HuH-7 (cell line): ENCODE results near the gene ACOX1.
"Not testable (repeated sequence)": the region's sequence is repeated elsewhere in the genome, so short reads cannot be mapped to it uniquely, and the experiment has no call there.

Source experiments
- DNase-seq: peaks from one replicate; pipeline ENCODE4 v3.0.0; 2011; ENCODE audit warnings: low spot score

Gene ACOX1

DNA sequence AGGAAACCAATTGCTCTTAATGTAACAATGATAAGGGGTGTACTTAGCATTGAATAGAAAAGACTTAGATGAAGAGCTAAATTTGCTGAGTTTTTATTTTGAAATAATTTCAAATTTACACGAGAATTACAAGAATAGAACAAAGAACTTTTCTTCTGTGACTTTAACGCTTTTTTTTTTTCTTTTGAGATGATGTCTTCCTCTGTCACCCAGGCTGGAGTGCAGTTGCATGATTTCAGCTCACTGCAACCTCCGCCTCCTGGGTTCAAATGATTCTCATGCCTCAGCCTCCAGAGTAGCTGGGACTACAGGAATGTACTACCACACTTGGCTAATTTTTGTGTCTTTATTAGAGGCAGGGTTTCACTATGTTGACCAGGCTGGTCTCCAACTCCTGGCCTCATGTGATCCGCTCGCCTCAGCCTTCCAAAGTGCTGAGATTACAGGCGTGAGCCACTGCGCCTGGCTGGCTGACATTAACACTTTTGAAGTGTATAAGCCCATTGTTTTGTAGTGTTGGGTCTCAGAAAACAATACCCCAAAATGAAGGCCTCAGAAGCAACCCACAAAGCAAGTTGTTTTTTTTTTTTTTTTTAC, 2.2 kb upstream of the ACOX1 start:
- no peak for DNase-seq

DNA sequence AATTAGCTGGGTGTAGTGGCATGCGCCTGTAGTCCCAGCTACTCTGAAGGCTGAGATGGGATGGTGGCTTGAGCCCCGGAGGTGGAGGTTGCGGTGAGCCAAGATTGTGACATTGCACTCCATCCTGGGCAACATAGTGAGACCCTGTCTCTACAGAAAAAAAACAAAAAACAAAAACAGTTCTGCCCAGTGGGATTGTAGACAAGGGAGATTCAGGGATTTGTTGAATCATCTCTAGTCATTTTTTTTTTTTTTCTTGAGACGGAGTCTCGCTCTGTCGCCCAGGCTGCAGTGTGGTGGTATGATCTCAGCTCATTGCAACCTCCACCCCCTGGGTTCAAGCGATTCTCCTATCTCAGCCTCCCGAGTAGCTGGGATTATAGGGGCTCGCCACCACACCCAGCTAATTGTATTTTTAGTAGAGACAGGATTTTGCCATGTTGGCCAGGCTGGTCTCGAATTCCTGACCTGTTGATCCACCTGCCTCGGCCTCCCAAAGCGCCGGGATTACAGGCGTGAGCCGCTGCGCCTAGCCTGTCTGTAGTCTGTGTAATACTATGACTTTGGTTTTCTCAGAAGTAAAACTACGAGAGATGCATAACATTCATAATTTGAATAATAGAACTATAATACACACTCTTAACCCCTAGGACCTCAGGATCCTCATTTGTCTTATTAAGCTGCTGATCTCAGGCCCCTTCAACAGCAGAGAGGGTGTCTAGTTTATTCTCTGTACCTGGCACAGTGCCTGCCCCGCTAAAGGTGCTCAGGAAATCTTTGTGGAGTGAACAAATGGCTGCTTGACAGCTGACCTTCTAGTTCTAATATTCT, 1.4 kb upstream of the ACOX1 start:
- DNase-seq = no peak

DNA sequence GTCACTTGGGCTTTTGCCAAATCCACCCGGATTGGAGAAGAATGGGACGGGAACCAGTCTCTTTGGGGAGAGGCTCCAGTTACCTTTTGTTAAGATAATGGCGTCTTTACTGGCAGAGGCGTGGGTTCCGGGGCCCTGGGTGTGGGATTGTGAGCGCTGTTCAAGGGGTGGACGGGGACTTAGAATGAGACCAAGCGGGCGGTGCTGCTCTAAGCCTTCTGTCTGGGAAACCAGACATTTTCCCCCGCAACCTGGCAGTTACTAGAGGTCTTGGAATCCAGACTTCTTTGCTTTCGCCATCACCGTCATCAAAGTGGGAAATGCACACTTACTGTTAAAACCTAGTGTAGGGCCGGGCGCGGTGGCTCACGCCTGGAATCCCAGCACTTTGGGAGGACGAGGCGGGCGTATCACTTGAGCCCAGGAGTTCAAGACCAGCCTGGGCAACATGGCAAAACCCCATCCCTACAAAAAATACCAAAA, 780 bp upstream of the ACOX1 start:
- DNase-seq = no peak

DNA sequence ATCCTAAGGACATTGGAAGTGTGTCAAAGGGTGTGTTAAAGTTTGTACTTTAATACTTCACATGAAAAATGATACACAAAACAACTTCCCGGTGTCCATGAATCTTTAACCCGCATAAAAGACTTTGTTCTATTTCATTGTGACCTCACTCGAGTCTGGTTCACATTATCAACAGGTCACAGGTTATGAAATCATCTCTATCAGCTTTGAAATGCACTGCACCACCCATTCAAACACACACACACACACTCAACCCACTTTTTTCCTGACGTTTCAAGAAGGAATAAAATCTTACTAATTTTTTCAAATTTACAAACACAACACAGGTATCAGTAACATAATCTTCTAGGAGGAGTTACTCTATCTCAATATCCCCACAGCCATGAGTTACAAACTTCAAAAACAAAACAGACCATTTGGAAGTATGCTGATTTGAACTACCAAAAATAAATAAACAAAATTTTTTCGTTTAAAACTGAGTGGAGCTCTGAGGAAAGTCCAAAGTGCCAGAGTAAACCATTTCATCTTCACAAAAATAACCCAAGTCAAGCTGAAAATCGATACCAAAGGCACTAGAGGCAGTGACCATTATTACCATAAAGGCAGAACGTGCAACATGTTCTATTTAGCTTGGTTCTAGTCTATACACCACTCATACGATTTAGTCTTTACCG, 2.7 kb downstream of the ACOX1 start:
- DNase-seq = no peak

DNA sequence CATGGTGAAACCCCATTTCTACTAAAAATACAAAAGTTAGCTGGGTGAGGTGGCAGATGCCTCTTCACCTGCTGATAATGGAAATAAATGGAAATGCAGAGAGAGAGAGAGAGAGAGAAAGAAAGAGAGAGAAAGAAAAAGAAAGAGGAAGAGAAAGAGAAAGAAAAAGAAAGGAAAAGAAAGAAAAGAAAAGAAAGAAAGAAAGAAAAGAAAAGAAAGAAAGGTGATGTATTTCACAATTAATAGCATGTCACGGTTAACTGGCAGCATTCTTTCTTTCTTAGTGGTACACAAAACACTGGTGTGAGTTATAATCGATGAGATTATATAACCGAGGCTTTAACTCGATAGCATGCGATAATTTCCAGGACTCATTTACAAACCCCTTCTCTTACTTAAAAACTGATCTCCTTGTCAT, 3.2 kb downstream of the ACOX1 start:
- no peak for DNase-seq

DNA sequence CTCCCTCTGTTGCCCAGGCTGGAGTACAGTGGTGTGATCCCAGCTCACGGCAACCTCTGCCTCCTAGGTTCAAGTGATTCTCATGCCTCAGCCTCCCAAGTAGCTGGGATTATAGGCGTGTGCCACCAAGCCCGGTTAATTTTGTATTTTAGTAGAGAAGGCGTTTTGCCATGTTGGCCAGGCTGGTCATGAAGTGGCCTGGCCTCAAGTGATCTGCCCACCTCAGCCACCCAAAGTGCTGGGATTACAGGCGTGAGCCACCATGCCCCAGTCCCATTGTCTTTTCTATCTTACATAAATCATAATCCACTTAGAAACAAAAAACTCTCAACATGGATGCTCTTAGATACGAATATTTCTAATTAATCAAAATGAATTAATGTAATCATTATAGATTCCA, 3.8 kb downstream of the ACOX1 start:
- not testable (repeated sequence) for DNase-seq

DNA sequence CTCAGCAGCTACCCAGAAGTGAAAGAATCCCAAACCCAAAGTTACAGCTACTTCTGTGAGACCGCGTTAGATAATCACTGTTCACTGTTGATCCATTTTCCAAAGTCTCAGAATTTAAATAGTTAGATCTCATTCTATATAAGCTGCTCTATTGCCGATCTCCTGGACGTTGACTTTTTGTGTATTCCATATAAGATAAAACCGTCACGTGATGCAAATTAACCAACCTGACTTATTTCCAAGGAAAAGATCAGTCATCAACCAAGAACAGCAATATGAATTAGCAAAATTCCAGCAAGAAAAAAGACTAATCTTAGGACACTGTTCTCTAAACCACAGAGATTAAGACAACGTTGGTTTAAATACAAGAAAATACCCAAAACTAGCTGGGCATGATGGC, 8.3 kb downstream of the ACOX1 start:
- no peak for DNase-seq

DNA sequence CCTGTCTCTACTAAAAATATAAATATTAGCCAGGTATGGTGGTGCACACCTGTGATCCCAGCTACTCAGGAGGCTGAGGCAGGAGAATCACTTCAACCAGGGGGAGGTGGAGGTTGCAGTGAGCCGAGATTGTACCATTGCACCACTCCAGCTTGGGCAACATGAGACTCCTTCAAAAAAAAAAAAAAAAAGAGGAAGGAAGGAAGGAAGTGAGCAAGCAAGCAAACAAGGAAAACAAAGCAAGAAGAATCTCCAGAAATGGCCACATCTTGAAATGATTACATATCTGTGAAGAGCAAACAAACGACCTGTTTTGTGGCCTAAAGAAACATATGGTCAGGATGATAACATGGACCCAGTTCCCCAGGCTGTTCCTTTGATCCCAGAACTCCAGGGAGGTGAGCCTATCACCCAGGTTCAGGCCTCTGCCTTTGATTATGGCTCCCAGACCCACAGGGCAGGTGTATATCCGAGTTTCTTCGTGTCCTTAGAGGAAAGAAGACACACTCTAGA, 8.9 kb downstream of the ACOX1 start:
- no peak for DNase-seq

DNA sequence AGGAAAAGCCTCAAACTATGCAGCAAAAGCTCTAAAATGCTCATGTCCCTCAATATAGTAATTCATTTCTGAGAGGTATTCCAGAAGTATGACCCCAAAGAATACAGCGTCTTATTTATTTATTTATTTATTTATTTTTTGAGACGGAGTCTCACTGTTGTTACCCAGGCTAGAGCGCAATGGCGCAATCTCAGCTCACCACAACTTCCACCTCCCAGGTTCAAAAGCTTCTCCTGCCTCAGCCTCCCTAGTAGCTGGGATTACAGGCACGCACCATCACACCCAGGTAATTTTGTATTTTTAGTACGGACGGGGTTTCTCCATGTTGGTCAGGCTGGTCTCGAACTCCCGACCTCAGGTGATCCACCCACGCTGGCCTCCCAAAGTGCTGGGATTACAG, 9.9 kb downstream of the ACOX1 start:
- not testable (repeated sequence) for DNase-seq

DNA sequence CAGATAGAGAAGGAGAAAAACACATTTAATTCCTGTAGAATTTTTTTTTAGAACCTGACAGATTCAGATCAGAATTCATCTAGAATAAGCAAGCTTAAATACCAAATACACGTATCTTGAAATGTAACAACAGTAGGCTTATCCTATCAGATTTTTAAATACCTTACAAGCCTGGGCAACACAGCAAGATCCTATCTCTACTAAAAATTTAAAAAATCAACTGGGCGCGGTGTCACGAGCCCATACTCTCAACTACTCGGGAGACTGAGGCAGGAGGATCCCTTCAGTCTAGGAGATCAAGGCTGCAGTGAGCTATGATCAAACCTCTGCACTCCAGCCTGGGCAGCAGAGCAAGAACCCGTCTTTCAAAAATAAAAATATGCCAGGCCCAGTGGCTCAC, 13.5 kb downstream of the ACOX1 start:
- no peak for DNase-seq

DNA sequence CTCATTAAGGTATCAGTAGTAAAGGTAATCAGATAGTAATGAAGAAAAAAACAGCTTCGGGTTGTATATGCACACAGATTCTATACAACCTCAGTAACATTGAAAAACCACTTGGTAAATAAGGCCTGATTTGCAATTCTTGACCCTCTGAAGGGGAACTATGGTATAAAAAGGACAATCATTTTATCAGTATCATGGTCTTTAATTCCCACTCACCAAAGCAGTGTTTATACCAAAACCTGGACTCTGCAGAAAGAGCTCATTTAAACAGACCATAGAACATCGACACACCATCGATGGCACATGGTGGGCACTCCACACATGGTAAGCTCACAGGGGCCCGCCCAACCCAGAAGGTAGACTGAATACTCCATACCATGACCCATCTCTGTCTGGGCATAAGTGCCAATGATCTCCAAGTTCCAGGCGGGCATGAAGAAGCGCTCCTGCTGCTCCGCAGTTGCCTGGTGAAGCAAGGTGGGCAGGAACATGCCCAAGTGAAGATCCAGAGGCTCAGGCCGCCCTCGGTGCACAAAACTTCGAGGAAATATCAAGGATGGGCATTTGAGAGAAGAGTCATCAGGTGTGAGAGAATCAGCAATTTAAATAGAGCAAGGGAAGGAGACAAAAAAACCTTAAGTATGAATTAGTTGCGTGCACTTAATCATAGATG, 19.0 kb downstream of the ACOX1 start:
- no peak for DNase-seq

DNA sequence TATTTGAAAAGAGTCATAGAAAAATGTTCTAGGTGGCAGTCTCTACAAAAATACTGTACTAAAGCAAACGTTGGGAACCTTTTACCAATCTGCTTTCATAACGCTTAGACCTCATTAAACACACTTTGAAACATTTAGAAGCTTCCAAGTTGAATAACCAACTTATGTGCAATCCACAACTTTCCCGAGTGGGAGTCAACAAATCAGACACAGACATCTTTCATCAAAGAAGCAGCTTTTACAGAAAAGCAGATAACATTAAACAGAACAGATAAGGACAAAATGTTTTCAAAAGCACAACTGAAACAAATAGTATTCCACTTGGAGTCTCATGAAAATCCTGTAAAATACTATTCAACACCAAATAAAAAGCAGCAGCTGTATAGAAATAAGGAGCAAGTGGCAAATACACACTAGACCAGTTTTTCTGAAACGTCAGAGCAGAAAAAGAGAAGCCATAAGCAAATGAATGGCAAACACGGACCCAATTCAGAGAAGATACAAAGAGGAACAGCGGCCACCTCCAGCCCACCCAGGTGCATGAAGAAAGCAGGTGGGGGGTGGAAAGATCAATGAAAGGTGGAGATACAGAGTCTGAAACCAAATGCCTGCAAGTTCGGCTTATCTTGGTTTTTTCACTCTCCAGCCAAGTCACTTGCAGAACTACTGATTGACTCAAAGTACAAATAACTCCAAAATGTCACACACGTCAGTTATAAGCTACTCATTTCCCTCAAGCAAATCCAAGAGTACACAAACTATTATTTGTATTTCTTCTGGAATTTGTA, 19.7 kb downstream of the ACOX1 start:
- DNase-seq = peak; percentile 28

DNA sequence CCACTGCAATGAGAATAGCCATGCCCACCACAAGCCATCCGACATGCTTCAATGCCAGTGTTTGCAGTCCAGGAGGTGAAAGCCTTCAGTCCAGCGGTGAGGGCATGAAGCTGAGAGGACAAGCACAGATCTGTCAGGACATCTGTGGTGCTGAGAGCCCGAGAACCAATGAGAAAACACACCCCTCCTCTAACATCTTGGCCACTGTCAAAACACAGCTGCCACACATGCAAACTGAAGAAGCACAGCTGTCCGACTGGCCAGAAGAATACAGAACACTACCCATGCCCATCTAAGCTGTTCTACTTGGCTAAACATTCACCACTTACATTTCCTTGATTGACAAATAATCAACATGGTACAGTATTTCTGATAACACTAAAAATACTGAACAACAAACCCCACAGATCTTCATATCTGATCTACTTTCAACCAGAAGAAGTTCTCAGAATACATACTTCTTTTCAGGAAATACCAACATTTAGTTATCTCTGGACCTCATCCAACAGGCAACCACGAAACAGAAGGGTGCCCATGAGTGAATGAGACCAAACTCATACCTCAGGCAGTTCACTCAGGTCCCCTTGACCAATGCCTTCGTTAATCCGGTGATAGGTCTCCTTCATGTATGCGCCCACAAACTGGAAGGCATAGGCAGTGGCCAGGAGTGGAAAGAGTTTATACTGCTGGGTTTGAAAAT, 28.0 kb downstream of the ACOX1 start:
- DNase-seq = no peak

DNA sequence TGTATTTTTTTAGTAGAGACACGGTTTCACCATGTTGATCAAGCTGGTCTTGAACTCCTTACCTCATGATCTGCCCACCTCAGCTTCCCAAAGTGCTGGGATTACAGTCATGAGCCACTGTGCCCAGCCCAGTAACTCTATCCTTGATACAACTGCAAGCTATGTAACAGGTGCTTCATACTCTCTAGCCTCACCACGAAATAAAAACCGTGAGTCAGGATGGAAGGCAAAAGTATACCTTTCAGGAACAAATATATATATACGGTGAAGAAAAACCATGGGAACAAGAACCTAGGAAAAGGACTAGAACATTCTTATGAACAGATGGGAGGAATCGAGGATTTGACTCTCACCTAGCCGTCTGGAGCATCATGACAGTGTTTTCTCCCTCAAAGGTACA, 28.5 kb downstream of the ACOX1 start:
- no peak for DNase-seq

DNA sequence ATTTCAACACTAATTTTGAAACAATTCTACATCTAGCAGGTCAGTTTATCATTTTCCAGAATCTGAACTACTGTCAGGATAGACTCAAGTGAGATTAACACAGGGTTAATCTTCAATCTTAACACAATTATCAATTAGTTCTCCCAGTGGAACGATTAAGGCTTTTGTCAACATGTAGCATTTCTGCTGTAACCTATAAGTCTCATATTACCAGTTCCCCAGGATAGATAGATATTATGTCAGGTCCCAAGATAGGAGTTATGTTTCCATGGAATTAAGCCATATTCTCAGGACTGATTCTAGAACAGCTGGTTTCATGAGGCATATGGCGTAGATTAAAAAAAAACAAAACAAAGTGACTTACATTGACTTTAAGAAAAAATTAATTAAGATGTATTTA, 33.8 kb downstream of the ACOX1 start:
- no peak for DNase-seq

DNA sequence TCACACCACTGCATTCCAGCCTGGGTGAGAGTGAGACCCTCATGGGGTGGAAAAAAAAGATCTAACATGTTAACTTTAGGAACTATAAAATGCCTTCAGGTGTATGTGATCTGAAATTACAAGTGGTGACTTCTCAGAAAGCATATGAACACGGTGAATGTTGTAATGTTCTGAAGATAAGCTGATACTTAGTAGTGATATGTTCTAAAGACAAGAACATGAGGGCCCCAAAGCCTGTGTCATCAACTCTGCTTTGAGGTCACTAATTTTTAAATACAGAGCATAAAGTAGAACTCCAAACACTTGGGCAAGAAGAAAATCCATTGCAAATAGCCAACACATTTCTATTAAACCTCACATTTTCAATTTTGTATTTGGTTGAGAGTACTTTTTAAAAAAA, 35.5 kb downstream of the ACOX1 start:
- no peak for DNase-seq

DNA sequence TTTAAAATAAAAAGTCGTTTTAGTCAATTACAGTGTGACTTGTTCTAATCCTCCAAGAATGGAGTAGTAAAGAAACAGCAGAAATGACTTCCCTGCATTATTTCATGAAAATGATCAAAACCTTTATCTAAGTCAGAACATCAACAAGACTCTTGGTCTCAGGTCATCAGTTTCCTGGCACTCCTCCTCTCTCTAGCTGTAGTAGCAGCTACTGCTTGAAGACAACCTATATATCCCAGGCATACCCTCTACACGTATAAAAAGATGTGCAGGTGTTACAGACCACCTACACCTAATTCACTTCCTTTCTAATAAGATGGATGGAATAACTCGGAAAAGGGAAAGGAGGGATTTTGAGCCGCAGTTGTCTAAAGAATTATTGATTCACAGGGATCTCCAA, 36.5 kb downstream of the ACOX1 start:
- no peak for DNase-seq

DNA sequence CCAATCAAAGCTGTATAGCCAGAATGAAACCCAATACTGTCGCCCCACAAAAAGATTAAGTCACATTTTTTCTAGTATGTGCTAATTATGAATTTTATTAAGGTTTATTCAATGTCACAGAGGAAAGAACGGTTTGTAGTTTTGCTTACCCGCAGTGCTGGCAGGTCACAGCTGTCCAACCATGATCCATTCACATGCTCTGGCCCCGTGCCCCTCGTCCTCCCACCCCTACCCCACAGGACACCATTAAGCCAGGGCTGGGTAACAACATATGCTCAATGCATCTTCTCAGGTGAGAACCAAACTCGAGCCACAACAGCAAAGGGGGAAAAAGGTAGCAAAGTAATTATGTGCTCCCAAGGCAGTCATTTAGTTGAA, 37.5 kb downstream of the ACOX1 start:
- DNase-seq = no peak

DNA sequence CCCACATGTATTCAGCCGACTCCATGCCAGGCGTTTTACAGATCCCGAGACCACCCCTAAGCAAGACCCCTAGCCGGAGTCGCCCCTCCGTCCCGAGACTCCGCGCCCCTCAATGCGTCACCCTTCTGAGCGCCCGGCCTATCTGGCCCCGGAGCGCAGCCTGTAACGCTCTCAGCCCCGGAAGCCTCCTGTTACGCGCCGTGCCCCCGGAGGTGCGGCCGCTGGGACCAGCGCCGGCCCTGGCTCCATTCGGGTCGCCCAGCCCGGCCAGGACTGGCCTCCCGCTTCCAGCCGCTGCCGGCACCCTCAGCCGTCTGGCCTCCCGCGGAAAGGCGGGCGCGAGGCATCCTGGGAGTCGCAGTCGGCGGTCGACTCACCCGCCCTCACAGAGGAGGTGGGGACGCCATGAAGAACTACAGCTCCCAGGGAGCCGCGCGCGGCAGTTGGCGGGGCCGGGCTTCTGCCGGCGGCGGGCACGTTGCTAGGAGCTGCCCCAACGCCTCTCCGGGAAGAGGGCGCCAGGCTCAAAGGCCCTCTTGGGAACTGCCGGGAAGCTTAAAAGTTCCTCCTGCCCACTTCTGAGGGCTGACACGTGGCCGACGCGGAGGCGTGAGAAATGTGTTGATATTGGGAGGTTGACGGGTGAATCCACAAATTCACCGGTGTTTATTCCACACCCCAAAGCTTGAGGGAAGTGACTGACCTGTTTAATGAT, 38.1 kb downstream of the ACOX1 start, which contains the start of gene FBF1:
TSS of gene FBF1 (minus strand) at position 316 of the 715 bp plus-strand sequence. CDS start 2,893 bp downstream, outside the sequence.
- peak; percentile 97 for DNase-seq

DNA sequence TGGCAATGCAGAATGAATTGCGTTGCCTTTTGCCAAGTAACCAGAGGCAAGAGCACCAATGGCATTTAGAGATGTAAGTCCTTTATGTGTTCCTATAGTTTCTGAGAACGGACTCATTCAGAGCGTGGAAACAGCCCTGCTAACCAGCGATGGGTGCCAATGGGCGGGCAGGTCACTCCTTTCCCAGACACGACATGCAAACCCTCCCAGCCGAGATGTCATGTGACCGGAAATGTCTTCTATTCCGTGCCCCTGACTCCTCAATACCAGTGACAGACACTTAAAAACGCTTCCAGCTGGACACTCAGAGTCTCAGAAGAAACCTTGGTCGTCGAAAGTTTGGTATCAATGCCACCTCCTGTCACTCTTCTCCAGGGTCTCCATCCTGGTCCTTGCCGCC, 41.3 kb downstream of the ACOX1 start:
- no peak for DNase-seq
